Astrocyte (in vitro differentiated cells and primary cell): ENCODE results near the gene METRNL. TPM values are rescaled to one million over a fixed set of nuclear protein-coding genes. Genes with fewer than 3 reads are reported as not detected.

ENCODE experiments used
- DNase-seq: peaks from one replicate; pipeline ENCODE4 v3.0.0-alpha.2; 2010; ENCODE audit warnings: low read depth
- FAIRE-seq: peaks from 2 replicates; lab custom pipeline; 2011; peaks lifted over from hg19 to GRCh38; lab: Jason Lieb, UNC
- H2AFZ ChIP-seq: 2 replicates; pipeline ENCODE4 v1.6.0; 2012; ENCODE audit warnings: low read depth, low read length, inconsistent platforms
- H3K27ac ChIP-seq: 2 replicates; pipeline ENCODE4 v1.5.1; 2011; ENCODE audit warnings: low read depth, low read length, inconsistent platforms
- H3K27me3 ChIP-seq: 2 replicates; pipeline ENCODE4 v1.6.0; 2011; ENCODE audit warnings: low read length, inconsistent platforms; ENCODE audit not compliant: insufficient read depth
- H3K36me3 ChIP-seq: 2 replicates; pipeline ENCODE4 v1.5.1; 2011; ENCODE audit warnings: low read length, inconsistent platforms; ENCODE audit not compliant: insufficient read depth
- H3K4me1 ChIP-seq: 2 replicates; pipeline ENCODE4 v1.5.1; 2011; ENCODE audit warnings: low read length, inconsistent platforms; ENCODE audit not compliant: insufficient read depth
- H3K4me2 ChIP-seq: 2 replicates; pipeline ENCODE4 v1.6.0; 2012; ENCODE audit warnings: low read length, inconsistent platforms
- H3K4me3 ChIP-seq: 2 replicates; pipeline ENCODE4 v1.5.1; 2011; ENCODE audit warnings: low read depth, mild to moderate bottlenecking, low read length, inconsistent platforms; ENCODE audit not compliant: insufficient read depth
- H3K79me2 ChIP-seq: 2 replicates; pipeline ENCODE4 v1.6.0; 2012; ENCODE audit warnings: mild to moderate bottlenecking, low read length, inconsistent platforms; ENCODE audit not compliant: insufficient read depth
- H3K9ac ChIP-seq: 2 replicates; pipeline ENCODE4 v1.6.0; 2012; ENCODE audit warnings: mild to moderate bottlenecking, low read length, inconsistent platforms
- H3K9me3 ChIP-seq: 2 replicates; pipeline ENCODE4 v1.5.1; 2012; ENCODE audit warnings: low read depth, mild to moderate bottlenecking, low read length, inconsistent platforms; ENCODE audit not compliant: insufficient read depth
- H4K20me1 ChIP-seq: 2 replicates; pipeline ENCODE4 v1.6.0; 2012; ENCODE audit warnings: low read length, inconsistent platforms; ENCODE audit not compliant: insufficient read depth
- H3K27ac Mint-ChIP-seq: one replicate; pipeline ENCODE4 v1.8.0; 2021; ENCODE audit warnings: mild to moderate bottlenecking, mixed read lengths; ENCODE audit not compliant: unreplicated experiment
- H3K27me3 Mint-ChIP-seq: one replicate; pipeline ENCODE4 v1.8.0; 2021; ENCODE audit warnings: low read depth, mixed read lengths; ENCODE audit not compliant: unreplicated experiment
- H3K36me3 Mint-ChIP-seq: one replicate; pipeline ENCODE4 v1.8.0; 2021; ENCODE audit warnings: low read depth, mixed read lengths; ENCODE audit not compliant: unreplicated experiment
- H3K4me1 Mint-ChIP-seq: one replicate; pipeline ENCODE4 v1.8.0; 2021; ENCODE audit warnings: low read depth, mixed read lengths; ENCODE audit not compliant: unreplicated experiment
- H3K4me3 Mint-ChIP-seq: one replicate; pipeline ENCODE4 v1.8.0; 2021; ENCODE audit warnings: mild to moderate bottlenecking, moderate library complexity, mixed read lengths; ENCODE audit not compliant: unreplicated experiment
- H3K9me3 Mint-ChIP-seq: one replicate; pipeline ENCODE4 v1.8.0; 2021; ENCODE audit warnings: mild to moderate bottlenecking, mixed read lengths; ENCODE audit not compliant: unreplicated experiment
- EZH2 ChIP-seq: IDR thresholded peaks from 2 replicates; pipeline ENCODE4 v1.6.1; 2012; ENCODE audit warnings: mild to moderate bottlenecking, low read length, inconsistent platforms; ENCODE audit not compliant: insufficient read depth
- total RNA-seq: library from RNA; stranded (reverse); gene quantifications from 2 replicates; pipeline ENCODE4 v1.2.1, GENCODE V29; 2021
- TF ChIP-seq, protein P1 (sequence below): IDR thresholded peaks from 2 replicates; pipeline ENCODE4 v1.5.1; 2011; ENCODE audit warnings: low read depth, mild to moderate bottlenecking, inconsistent platforms, low read length, moderate library complexity; ENCODE audit not compliant: insufficient read depth

METRNL gene
- total RNA-seq, 1 donor from 2014 or later = 36.7 TPM

GRCh38 chr17:83136156-83136555 lies 56.7 kb downstream of the METRNL start:
- H3K4me2 ChIP-seq = no peak overlapping the region
- Mint-ChIP-seq H3K36me3 (no peaks in the 10 kb centered on the region), H3K27ac (no peak overlapping the region), H3K27me3 (peaks cover 45% of the 10 kb centered on the region), H3K4me1 (peaks cover 5% of the 10 kb centered on the region), H3K4me3 (no peak overlapping the region), H3K9me3 (peaks cover 2% of the 10 kb centered on the region)
- H3K4me1 ChIP-seq = no peaks in the 10 kb centered on the region
- no peaks in the 10 kb centered on the region for H3K9me3 ChIP-seq
- FAIRE-seq (no peak), DNase-seq (no peak)
- H3K36me3 ChIP-seq = no peaks in the 10 kb centered on the region
- H3K9ac ChIP-seq = no peak overlapping the region
- H3K27ac ChIP-seq = no peak overlapping the region
- no peak overlapping the region for H3K4me3 ChIP-seq
- no peaks in the 10 kb centered on the region for H3K79me2 ChIP-seq
- H2AFZ ChIP-seq = no peak overlapping the region
- peaks cover 9% of the 10 kb centered on the region for H3K27me3 ChIP-seq
- TF ChIP-seq EZH2 = no peak
- TF ChIP-seq, protein P1, sequence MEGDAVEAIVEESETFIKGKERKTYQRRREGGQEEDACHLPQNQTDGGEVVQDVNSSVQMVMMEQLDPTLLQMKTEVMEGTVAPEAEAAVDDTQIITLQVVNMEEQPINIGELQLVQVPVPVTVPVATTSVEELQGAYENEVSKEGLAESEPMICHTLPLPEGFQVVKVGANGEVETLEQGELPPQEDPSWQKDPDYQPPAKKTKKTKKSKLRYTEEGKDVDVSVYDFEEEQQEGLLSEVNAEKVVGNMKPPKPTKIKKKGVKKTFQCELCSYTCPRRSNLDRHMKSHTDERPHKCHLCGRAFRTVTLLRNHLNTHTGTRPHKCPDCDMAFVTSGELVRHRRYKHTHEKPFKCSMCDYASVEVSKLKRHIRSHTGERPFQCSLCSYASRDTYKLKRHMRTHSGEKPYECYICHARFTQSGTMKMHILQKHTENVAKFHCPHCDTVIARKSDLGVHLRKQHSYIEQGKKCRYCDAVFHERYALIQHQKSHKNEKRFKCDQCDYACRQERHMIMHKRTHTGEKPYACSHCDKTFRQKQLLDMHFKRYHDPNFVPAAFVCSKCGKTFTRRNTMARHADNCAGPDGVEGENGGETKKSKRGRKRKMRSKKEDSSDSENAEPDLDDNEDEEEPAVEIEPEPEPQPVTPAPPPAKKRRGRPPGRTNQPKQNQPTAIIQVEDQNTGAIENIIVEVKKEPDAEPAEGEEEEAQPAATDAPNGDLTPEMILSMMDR = no peak
- no peaks in the 10 kb centered on the region for H4K20me1 ChIP-seq

DNA sequence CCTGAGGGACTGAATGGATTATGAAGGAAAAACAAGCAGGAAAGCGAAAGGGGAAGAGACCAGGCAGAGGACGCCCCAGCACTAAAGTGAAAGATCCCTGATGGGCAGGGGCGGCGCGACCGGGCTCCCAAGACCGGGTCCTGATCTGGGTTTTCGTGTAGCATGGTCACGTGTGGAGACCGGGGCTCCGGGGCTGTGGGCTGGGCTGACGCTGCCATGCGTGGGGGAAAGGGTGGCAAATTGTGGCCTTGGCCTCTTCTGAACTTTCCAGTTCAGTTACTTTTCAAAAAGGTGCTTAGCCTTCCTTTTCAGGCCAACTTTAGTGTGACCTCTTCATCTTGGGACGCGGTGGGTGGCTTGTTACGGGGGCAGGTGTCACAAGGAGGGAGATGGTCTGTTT lies 57.5 kb downstream of the METRNL start:
- TF ChIP-seq, protein P1 = no peak
- TF ChIP-seq EZH2 = no peak
- Histone ChIP-seq H3K4me2 (no peak overlapping the region), H3K79me2 (no peaks in the 10 kb centered on the region), H3K27ac (no peak overlapping the region), H3K36me3 (no peaks in the 10 kb centered on the region), H2AFZ (no peak overlapping the region), H3K4me3 (no peak overlapping the region), H3K4me1 (no peaks in the 10 kb centered on the region), H3K27me3 (peaks cover 9% of the 10 kb centered on the region), H4K20me1 (no peaks in the 10 kb centered on the region), H3K9ac (no peak overlapping the region), H3K9me3 (no peaks in the 10 kb centered on the region)
- H3K9me3 Mint-ChIP-seq = peaks cover 3% of the 10 kb centered on the region
- no peak for FAIRE-seq
- DNase-seq = no peak
- no peaks in the 10 kb centered on the region for H3K36me3 Mint-ChIP-seq
- H3K27ac Mint-ChIP-seq = no peak overlapping the region
- H3K4me3 Mint-ChIP-seq = no peak overlapping the region
- H3K27me3 Mint-ChIP-seq = peaks cover 42% of the 10 kb centered on the region
- peaks cover 5% of the 10 kb centered on the region for H3K4me1 Mint-ChIP-seq

- Histone ChIP-seq H3K4me1 (no peaks in the 10 kb centered on the region), H3K36me3 (no peaks in the 10 kb centered on the region), H3K4me2 (no peak overlapping the region), H3K27me3 (peaks cover 9% of the 10 kb centered on the region), H3K9ac (no peak overlapping the region), H4K20me1 (no peaks in the 10 kb centered on the region), H3K9me3 (no peaks in the 10 kb centered on the region), H3K4me3 (no peak overlapping the region), H2AFZ (no peak overlapping the region), H3K79me2 (no peaks in the 10 kb centered on the region), H3K27ac (no peak overlapping the region)
- H3K36me3 Mint-ChIP-seq = no peaks in the 10 kb centered on the region
- H3K27me3 Mint-ChIP-seq = peaks cover 39% of the 10 kb centered on the region
- H3K9me3 Mint-ChIP-seq = peaks cover 7% of the 10 kb centered on the region
- TF ChIP-seq, protein P1 = no peak
- TF ChIP-seq EZH2 = no peak
- DNase-seq (no peak), FAIRE-seq (no peak)
- H3K4me3 Mint-ChIP-seq = no peak overlapping the region
- H3K27ac Mint-ChIP-seq = no peak overlapping the region
- peaks cover 3% of the 10 kb centered on the region for H3K4me1 Mint-ChIP-seq
Measured at GRCh38 chr17:83137523-83137922, 58.1 kb downstream of the METRNL start.
